Endothelial cell of hepatic sinusoid (primary cell): Measurements from ENCODE around the gene RNF220.
"Not testable (repeated sequence)": the region's sequence is repeated elsewhere in the genome, so short reads cannot be mapped to it uniquely, and the experiment has no call there.

Experiments used
- in situ Hi-C: cut with HindIII; loops from 2 replicates; pipeline ENCODE4 v1.10.0; 2017; ENCODE audit warnings: low sequenced_read_pairs

Gene RNF220

DNA sequence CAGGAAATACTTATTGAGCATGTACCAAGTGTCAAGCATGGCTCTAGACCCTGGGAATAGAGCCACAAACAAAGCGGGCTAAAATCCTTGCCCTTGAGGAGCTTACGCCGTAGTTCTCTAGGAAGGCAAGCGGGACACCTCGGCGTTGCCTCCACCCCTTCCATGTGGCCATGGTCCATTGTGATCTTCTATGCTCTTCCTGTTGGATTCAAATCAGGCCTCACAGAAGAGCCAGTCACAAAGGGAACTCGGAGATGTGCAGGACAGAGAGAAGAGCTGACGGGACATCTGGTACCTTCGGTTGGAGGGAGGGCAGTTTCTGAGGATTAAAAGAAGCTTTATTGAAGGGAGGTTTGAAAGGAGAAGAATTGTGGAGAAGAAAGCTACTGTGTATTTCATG is 139.9 kb downstream of the RNF220 start:
- in situ Hi-C loops: no loop called here

DNA sequence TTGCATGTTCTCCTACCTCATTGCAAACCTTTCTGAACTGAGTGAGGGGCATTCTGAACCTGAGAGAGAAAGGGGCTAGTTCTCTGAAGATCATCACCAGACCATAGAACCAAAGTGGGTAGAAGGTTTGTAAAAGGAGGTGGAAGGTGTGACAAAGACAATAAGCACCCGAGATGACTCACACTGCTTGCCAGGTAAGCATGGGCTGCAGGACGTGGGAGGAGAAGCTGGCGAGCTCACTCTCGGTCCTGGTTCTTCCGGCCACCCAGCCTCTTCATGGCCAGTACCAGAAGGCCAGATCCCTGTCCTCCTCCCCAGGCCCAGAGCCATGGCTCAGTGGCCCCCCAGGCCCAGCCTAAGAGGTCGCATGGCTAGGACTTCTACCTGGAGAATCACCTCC is 140.9 kb downstream of the RNF220 start:
- in situ Hi-C loops: no loop called here

DNA sequence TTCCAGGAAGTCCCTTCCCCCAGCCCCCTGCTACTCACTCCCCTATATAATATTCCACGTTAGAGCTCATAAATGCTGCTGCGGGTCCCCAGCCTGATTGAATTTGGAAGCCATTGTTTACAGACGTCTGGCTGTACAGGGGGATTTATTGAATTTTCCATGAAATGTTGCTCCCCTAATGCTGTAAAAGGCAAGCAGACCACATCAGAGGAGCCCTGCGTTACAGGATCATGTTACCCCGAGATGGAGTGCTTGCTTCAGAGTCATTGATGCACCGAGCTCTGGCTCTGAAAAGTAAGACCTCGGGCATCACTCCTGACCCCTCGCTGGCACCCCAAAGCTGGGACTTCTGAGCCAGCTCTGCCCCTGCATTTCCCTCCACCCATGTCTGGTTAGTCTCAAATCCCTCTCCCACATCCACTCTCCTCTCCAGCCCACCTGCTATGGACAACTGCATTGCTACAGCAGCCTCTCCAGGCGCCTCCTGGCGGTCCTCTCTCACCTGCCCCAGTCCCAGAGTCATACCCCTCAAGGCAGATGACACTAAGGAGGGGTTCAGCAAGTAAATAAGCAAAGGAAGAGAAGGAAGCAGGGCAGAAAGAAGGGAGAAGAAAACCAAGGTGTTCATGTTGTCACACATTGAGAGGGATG is 141.5 kb downstream of the RNF220 start:
- in situ Hi-C loops: no loop called here

DNA sequence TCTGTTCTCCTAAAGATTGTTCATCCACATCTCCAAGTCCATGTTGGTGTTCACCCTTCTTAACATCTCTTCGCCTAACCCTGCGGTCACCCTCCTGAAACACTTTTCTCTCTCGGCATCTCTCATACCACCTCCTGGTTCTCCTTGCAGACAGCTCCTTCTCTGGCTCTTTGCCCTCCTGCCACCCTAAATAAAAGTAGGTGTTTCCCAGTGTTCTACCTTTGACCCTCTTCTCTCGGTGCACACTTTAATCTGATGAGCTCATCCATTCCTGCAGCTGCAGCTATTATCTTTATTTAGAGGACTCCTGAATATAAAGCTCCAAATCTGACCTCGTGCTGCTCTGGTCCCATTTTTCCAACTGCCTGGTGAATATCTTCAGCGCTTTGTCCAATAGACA is 142.3 kb downstream of the RNF220 start:
- in situ Hi-C loops: no loop called here

DNA sequence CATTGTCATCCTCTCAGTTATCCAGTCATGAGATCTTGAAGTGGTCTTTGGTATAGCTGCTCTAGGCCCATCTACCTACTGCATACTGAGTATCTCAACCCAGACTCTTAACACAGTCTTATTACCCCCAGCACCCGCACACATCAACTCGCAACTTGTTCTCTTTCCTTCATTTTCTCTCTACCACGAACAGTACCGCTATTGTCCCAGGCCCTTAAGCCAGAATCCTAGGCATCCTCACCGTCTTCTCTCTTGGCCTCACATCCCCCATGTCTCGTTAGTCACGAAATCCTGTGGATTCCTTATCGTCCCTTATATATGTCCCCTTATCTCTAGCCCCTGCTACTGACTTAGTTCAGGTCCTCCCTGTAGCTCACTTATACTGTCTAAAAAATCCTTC is 142.8 kb downstream of the RNF220 start:
- in situ Hi-C loops: no loop called here

DNA sequence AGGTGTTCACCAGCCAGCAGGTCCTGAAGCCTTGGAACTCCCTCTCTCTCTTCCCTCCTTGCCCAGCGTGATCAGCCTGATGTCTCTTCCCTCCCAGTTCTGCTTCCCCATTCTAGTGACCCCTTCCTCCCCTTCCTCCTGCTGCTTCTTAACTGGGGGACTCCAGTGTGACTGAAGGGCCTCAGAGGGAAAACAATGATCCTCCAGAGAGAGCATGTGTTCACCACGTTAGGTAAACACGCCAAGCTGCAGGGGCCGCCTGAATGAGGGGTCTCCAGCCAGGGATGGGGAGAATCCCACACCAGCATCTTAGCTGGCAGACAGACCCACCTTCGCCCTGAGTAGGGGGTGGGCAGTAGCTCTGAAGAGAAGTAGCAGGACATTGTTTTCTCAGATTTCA is 144.5 kb downstream of the RNF220 start:
- in situ Hi-C loops: no loop called here

DNA sequence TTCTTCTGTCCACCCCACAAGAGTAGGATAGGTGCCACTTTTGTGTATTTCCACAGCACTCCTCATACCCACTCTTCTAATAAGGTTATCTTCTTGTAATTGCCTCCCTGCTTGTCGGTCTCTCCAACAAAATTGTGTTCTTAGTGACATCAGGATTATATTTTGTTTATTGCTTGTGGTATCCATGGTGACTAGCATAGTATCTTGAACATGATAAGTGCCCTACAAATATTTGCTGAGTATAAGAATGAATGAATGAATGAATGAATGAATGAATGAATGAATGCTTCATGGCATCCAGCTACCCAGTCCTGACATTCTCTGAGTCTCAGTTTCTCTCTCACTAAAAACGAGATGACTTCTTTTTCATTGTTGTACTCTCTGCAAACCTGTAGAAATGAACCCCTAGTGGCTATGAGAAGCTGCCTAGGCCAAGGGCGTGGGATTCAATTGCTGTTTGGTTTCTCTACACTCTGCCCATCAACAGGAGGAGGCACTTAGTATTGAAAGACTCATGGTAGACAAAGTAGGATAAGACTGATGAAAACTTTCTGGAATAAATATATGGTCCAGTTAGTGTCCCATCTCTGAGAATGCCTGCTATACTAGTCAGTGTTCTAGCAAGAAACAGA is 148.2 kb downstream of the RNF220 start:
- in situ Hi-C loops: loop anchor here (5.0 kb wide), 1 partner anchor 131 kb away; no protein-coding TSS in a partner anchor

DNA sequence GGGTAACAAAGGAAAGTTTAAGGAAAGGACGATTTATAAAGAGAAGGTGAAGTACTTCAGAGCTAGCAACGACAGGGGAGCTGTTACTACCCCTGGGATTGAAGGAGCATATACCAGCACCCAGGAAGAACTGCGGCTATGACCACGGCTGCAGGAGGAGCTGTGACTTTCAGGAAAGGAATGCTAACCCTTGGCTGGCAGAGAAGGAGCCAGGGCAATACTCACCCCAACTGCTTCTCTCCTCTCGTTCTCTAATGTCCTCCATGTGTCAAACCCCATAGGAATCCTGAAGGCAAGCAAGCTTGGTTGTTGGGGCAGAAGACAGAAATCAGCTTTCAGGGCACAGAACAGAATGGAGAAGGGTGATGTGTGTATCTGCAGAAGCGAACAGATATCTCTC is 148.7 kb downstream of the RNF220 start:
- in situ Hi-C loops: loop anchor here (5.0 kb wide), 1 partner anchor 131 kb away; no protein-coding TSS in a partner anchor

DNA sequence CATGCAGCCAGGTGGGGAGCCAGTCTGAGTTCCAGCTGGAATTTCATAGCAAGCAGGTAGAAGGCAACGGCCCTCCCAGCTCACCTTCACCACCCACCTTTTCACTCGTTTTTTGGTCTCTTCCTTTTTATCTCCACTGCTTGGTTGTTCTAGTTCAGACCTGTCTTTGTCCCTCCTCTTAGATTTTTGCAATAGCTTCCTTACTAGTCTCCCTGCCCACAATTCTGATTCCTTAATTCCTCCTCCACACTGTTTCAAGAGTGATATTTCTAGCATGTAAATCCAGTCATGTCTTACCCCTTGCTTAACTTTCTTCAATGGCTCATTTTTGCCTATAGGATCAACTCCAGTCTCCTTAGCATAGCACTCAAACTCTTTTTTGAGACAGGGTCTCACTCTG is 149.7 kb downstream of the RNF220 start:
- in situ Hi-C loops: loop anchor here (5.0 kb wide), 1 partner anchor 132 kb away; no protein-coding TSS in a partner anchor

DNA sequence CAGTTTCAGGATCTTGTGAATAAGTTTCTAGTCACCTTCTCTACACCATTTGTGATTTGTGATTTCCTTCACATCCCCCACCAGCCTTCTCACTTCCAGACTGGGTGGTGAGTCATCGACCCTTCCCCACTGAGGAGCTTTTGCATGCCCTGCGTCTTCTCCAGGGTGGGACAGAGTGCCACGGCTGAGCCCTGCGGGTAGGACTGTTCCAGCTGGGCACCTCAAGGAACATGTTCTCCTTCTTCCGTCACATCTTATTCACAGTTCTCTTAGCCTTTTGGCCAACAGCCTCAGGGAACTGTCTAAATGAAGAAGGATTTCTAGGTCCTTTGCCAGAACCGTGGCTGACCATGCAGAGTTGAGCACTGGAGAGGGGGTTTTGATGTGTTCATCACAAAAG is 152.7 kb downstream of the RNF220 start:
- in situ Hi-C loops: no loop called here

DNA sequence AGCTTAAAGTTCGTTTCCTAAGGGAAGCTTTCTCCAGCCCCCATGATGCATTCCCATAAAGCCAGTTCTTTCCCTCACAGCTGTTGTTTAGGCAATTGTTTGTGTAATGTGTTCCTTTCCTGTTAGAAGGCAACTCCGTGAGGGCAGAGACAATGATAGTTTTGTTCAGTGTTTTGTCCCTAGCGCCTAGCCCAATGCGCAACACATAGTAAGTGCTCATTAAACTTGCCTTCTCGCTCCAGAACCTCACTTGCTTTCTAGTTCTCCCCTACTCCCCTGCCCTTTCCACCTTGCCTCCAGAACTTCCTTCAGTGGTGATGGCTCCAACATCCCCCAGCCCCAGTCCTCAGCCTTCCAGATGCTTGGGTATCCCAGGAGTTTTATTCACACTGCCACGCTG is 153.8 kb downstream of the RNF220 start:
- in situ Hi-C loops: no loop called here

DNA sequence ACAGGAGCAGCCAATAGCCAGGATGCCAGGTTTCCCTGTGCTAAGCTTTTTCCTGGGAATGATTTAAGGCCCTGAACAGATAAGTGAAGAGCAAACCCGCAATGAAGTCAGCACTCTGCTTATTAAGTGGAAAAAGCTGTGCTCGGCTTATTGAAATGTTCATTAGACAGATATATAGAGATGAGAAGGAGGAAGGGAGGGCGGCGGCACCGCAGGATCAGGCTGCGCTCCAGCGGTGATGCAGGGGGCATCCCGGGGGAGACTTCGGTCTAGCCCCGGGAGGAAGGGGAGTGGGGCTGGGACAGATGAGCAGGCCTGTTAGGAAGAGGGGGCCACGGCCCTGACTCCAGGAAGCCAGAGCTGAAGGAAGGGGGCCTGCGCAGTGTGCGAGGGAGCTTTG is 154.3 kb downstream of the RNF220 start:
- in situ Hi-C loops: no loop called here

DNA sequence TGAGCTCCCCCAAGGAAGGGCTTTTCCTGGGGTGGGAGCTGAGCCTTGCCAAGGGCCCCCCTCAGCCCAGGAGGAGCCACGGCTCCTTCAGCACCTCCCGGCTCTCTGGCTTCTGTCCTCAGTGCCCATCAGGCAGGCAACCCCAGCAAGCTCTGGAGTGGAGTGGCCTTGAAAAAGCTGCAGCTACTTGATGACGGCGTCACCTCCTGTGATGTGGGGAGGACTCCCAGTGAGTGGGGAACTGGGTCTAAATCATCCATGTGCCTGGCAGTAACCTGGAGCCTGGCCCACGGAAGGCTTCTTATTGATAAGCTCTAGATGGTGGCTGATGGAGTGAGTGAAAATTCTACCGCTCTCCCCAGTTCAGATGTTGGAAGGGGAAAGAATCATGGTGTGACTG is 154.9 kb downstream of the RNF220 start:
- in situ Hi-C loops: no loop called here

DNA sequence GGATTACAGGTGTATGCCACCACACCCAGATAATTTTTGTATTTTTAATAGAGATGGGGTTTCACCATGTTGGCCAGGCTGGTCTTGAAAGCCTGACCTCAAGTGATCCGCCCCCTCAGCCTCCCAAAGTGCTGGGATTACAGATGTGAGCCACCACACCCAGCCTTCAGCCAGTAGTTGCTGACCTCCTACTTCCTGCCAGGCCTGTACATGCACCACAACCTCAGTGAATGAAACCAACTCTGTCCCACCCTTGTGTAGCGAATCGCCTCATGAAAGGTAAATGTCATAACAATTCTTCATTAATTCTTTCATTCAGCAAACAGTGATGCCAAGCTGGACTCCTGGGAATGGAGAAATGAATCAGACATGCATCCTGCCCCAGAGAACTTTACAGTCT is 155.6 kb downstream of the RNF220 start:
- in situ Hi-C loops: not testable (repeated sequence)

DNA sequence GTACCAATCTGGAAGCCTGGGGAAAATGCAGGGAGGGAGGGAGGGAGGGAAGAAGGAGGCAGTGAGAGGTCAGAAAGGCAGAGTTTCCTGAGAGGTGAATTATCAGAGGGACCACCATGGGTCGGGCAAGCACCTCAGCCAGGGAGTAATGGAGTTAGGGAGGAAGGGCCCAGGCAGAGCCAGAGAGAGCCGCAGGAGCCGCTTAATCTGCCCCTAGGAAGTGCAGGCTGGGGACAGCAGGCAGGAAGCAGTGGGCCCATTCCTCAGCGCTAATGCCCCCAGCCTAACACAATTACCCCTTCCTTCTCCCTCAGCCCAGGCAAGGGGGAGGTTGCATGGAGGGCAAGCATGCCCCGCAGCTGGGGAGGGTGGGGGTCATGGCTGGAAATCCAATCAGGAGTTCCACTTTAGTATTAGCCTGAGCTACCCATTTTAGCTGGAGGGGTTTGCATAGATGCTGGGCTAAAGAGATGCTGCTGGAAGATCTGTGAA is 160.2 kb downstream of the RNF220 start:
- in situ Hi-C loops: no loop called here

DNA sequence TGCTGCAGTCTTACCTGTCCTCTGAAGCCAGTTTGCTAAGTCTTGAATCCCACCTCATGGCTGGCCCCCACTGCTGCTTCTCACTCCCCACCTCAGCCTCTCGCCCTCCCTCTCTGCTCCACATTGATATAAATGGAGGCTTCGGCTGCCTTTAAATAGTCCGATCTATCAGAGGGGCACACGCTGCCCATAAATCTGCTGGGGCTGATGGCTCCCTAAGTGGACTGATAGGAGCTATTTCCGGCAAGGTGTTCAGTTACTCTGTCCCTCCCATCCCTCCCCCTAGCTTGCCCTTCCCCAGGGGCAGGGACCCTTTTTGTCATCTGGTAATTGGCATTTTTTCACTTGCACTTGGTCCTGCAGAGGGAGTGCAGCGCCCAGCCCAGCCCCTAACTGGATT is 160.8 kb downstream of the RNF220 start:
- in situ Hi-C loops: no loop called here

DNA sequence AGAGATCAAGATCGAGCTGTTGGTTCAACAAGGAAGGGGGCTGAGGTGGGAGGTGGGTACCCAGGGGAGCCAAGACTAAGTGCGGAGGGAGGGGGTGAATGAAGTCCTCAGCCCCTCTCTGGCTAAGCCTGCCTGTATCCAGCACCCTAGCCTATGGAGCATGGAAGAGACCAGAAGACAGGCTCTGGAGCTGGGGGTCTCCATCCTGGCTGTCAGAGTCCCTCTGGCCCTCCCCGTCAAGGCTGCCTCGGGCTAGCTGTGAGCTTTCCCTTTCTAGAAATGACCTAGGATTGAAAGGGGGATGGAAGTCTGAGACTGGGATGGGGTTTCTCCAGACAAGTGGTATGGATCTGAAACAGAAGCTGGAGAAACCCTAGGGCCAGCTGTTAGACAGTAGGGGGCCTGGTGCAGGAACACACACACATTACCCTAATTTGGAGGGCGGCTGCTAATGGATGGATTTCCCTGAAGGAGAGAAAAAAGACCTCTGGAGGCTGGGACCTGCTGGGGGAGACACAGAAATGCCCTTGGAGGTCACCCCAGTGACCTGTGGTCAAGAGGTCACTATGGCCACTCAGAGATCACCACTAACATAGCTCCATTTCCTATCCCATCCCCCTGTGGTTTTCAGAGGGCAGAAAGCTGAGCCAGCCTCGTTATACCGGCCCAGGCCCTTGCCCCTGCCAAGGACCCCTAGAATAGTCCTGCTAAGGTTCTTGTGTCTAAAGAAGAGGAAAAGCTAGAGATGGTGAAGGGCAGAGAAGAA is 161.4 kb downstream of the RNF220 start:
- in situ Hi-C loops: no loop called here

DNA sequence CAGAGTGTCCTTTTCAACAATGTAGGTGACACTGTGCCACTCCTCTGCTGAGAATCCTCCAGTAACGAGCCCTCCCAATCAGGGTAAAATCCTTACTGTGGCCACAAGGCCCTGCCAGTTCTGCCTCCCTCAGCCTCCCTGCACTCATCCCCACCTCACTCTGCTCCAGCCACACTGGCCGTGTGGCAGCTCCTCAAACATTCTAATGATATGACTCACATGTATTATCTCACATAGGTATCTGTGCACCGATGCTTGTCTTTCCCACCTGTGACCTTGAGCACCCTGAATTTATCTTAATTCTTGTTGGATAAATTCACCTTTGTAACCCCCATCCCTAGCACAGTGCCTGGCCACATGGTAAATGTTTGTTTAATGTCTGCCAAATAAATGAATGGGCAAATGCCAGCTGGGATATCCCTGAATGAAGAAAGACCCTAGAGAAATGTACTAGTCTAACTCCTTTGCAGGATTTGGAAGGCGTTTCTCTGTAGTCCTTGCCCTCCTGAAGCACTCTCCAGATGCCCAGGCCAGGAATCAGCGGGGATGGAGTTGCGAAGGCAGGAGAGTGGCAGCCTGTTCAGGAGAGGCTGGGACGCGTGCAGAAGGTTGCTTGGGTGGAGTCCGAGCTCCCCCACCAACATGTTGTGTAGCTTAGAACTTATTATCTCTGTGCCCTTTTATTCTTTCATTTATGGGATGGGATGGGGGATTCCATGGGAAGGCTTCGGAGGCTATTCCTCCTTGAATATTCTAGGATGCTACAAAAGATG is 163.3 kb downstream of the RNF220 start:
- in situ Hi-C loops: no loop called here

DNA sequence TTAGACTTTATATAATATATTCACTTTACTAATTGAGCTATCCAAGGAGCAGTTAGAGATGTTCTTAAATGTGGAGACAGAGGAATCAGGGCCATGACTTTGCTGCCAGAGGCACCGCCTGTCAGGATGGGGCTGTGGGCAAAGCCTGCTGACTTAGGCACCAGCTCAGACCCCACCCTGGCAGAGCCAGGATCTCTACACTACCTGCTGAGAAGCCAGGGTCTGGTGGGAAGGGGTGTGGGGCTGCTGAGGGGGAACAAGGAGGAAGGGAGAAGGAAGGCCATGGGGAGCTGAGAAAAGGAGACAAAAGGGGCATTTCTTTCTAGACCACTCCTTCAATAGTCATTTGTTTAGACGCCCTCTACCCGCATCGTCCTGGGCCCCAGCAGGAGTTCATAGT is 164.4 kb downstream of the RNF220 start:
- in situ Hi-C loops: no loop called here

DNA sequence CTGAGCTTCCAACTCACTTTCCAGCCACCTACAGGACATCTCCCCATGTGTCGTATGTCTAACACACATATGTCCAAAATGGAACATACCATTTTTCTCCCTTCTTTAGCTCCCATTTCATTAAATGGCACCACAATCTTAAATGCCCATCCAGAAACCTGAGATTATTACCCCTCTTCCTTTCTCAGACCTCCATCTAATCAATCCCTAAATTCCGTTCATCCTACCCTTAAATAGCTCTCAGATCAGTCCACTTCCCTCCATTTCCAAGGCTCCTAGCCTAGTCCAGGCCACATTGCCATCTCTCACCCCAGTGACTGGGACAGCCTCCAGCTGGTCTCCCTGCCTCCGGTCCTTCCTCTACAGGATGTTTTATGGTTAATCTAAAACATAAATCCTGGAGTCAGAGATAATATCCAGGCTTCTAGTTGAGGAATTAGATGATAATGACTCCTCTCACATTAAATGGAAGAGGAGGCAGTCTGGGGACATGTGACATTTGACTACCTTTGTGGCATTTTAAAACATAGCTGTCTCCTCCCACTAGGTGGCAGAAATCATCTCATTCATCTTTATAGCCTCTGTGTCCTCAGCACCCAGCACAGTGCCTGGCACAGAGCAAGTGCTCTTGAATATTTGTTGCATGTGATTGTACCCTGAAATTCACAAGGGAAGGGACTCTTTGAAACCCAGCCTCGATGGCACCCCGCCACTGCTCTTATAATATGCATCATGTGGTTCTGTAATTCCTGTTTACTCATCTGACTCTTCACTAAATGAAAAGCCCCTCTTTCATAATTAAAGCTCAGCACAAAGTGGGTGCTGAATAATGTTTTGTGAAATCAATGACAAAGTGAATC is 166.9 kb downstream of the RNF220 start:
- in situ Hi-C loops: no loop called here
